H1 (cell line): ENCODE results near the gene SCG3. TPM values are rescaled to one million over a fixed set of nuclear protein-coding genes. Genes with fewer than 3 reads are reported as not detected.

Experiments used
- CTCF ChIA-PET: fragments of 300-600 bp; sonication (Branson Sonifier 250); formaldehyde crosslinking; loops from one replicate; lab custom pipeline; 2021; ENCODE audit not compliant: partially characterized antibody; lab: Charles Lee
- POLR2A ChIA-PET: fragments of 300-600 bp; sonication (Branson Sonifier 250); formaldehyde crosslinking; loops from one replicate; lab custom pipeline; 2021; ENCODE audit warnings: inconsistent platforms; ENCODE audit not compliant: partially characterized antibody; lab: Charles Lee
- DNase-seq, 2 experiments: peaks; one replicate each; pipeline versions ENCODE4 v3.0.0 to v3.0.0-alpha.2; 2010 to 2022; ENCODE audit warnings: low spot score in 2 of 2, low read depth in 1 of 2, mixed read lengths in 1 of 2
- FAIRE-seq: peaks from 2 replicates; lab custom pipeline; 2011; peaks lifted over from hg19 to GRCh38; lab: Jason Lieb, UNC
- H2AFZ ChIP-seq: 2 replicates; pipeline ENCODE4 v1.8.1; 2012; ENCODE audit warnings: low read length, inconsistent platforms
- H2AK5ac ChIP-seq: 2 replicates; pipeline ENCODE4 v1.6.1; 2013; ENCODE audit warnings: low read depth, low read length
- H2BK120ac ChIP-seq: replicated peaks from 2 replicates; pipeline ENCODE3; 2013; ENCODE audit warnings: low read depth, low read length, inconsistent platforms
- H2BK12ac ChIP-seq: 2 replicates; pipeline ENCODE4 v1.6.1; 2013; ENCODE audit warnings: low read depth, low read length
- H2BK15ac ChIP-seq: 2 replicates; pipeline ENCODE4 v1.6.1; 2013; ENCODE audit warnings: low read length
- H2BK20ac ChIP-seq: 2 replicates; pipeline ENCODE4 v1.6.1; 2013; ENCODE audit warnings: low read length
- H2BK5ac ChIP-seq: 2 replicates; pipeline ENCODE4 v1.6.1; 2013; ENCODE audit warnings: low read depth, low read length
- H3K14ac ChIP-seq: 2 replicates; pipeline ENCODE4 v1.6.1; 2013; ENCODE audit warnings: inconsistent platforms; ENCODE audit not compliant: insufficient read length
- H3K18ac ChIP-seq: 2 replicates; pipeline ENCODE4 v1.6.1; 2013; ENCODE audit warnings: low read length; ENCODE audit errors: extremely low read depth
- H3K23ac ChIP-seq: 2 replicates; pipeline ENCODE4 v1.6.1; 2013; ENCODE audit warnings: inconsistent platforms; ENCODE audit not compliant: insufficient read length
- H3K23me2 ChIP-seq: 2 replicates; pipeline ENCODE4 v1.6.1; 2013; ENCODE audit warnings: low read depth, low read length
- H3K27ac ChIP-seq: 2 replicates; pipeline ENCODE4 v1.6.1; 2011; ENCODE audit warnings: low read depth, low read length, inconsistent platforms
- H3K27me3 ChIP-seq, 4 experiments: replicated peaks in 1 of 4; 1 replicate in 1 of 4; 2 replicates in 3 of 4; pipeline versions ENCODE4 v1.6.1 to v1.8.1; 2011 to 2013; ENCODE audit warnings: low read length in 3 of 4, mild to moderate bottlenecking in 3 of 4, inconsistent platforms in 2 of 4, mixed read lengths in 2 of 4, moderate library complexity in 1 of 4; ENCODE audit not compliant: control insufficient read depth in 3 of 4, insufficient read depth in 3 of 4; ENCODE audit errors: extremely low read depth in 1 of 4
- H3K36me3 ChIP-seq, 4 experiments: 2 replicates each; pipeline versions ENCODE4 v1.6.1 to v1.8.1; 2011 to 2013; ENCODE audit warnings: mild to moderate bottlenecking in 4 of 4, low read length in 3 of 4, moderate library complexity in 2 of 4, control low read depth in 1 of 4, inconsistent platforms in 1 of 4; ENCODE audit not compliant: insufficient read depth in 4 of 4, control insufficient read depth in 2 of 4
- H3K4ac ChIP-seq: replicated peaks from 2 replicates; pipeline ENCODE3; 2013; ENCODE audit warnings: low read length, low read depth, mixed read lengths, inconsistent platforms; ENCODE audit not compliant: insufficient read length
- H3K4me1 ChIP-seq, 4 experiments: replicated peaks in 1 of 4; 1 replicate in 1 of 4; 2 replicates in 3 of 4; pipeline versions ENCODE4 v1.6.1 to v1.8.1; 2011 to 2013; ENCODE audit warnings: low read length in 3 of 4, inconsistent platforms in 2 of 4, mixed read lengths in 1 of 4; ENCODE audit not compliant: insufficient read depth in 4 of 4, control insufficient read depth in 3 of 4
- H3K4me2 ChIP-seq, 2 experiments: 2 replicates each; pipeline versions ENCODE4 v1.6.1 to v1.8.1; 2011 to 2013; ENCODE audit warnings: low read depth in 2 of 2, low read length in 2 of 2, control low read depth in 1 of 2, inconsistent platforms in 1 of 2, mild to moderate bottlenecking in 1 of 2; ENCODE audit not compliant: insufficient read depth in 1 of 2
- H3K4me3 ChIP-seq, 4 experiments: fragments of 200-600, 300-600 bp in 1 of 4; sonication (generic), shearing (Covaris generic), sonication (Bioruptor Twin) in 1 of 4; 2 replicates each; pipeline versions ENCODE4 v1.5.1 to v1.8.1; 2011 to 2016; ENCODE audit warnings: low read length in 4 of 4, low read depth in 3 of 4, control low read depth in 2 of 4, inconsistent platforms in 2 of 4, mild to moderate bottlenecking in 2 of 4, mixed read lengths in 1 of 4, moderate library complexity in 1 of 4; ENCODE audit not compliant: insufficient read depth in 2 of 4; ENCODE audit errors: extremely low read depth in 1 of 4
- H3K56ac ChIP-seq: replicated peaks from 2 replicates; pipeline ENCODE3; 2013; ENCODE audit warnings: low read depth, mild to moderate bottlenecking, mixed read lengths, low read length, inconsistent platforms; ENCODE audit not compliant: insufficient read length
- H3K79me1 ChIP-seq: 2 replicates; pipeline ENCODE4 v1.6.1; 2013; ENCODE audit warnings: low read depth, low read length, control low read depth
- H3K79me2 ChIP-seq, 2 experiments: 2 replicates each; pipeline versions ENCODE4 v1.6.1 to v1.8.1; 2012 to 2013; ENCODE audit warnings: low read length in 2 of 2, mild to moderate bottlenecking in 2 of 2, inconsistent platforms in 1 of 2; ENCODE audit not compliant: insufficient read depth in 2 of 2, control insufficient read depth in 1 of 2
- H3K9ac ChIP-seq, 4 experiments: replicated peaks in 1 of 4; 1 replicate in 1 of 4; 2 replicates in 3 of 4; pipeline versions ENCODE4 v1.6.1 to v1.8.1; 2011 to 2013; ENCODE audit warnings: low read depth in 3 of 4, low read length in 3 of 4, control low read depth in 2 of 4, mild to moderate bottlenecking in 2 of 4, moderate library complexity in 2 of 4, inconsistent platforms in 1 of 4; ENCODE audit errors: extremely low read depth in 1 of 4
- H3K9me3 ChIP-seq, 2 experiments: 2 replicates each; pipeline versions ENCODE4 v1.6.1 to v1.8.1; 2012 to 2013; ENCODE audit warnings: mild to moderate bottlenecking in 2 of 2, moderate library complexity in 2 of 2, control low read depth in 1 of 2, inconsistent platforms in 1 of 2, low read depth in 1 of 2, low read length in 1 of 2, mixed read lengths in 1 of 2; ENCODE audit not compliant: insufficient read depth in 2 of 2
- H4K20me1 ChIP-seq, 2 experiments: replicated peaks in 1 of 2; 2 replicates each; pipeline versions ENCODE3 to v1.8.1; 2011 to 2013; ENCODE audit warnings: inconsistent platforms in 2 of 2, low read length in 2 of 2, mild to moderate bottlenecking in 1 of 2; ENCODE audit not compliant: insufficient read depth in 2 of 2, control insufficient read depth in 1 of 2
- H4K5ac ChIP-seq: 2 replicates; pipeline ENCODE4 v1.6.1; 2013; ENCODE audit warnings: low read length, low read depth, mixed read lengths, inconsistent platforms; ENCODE audit not compliant: insufficient read length
- H4K8ac ChIP-seq: 2 replicates; pipeline ENCODE4 v1.8.0; 2013; ENCODE audit warnings: mild to moderate bottlenecking, moderate library complexity, low read length, inconsistent platforms; ENCODE audit not compliant: insufficient read depth; ENCODE audit errors: extremely low read depth
- H4K91ac ChIP-seq: replicated peaks from 2 replicates; pipeline ENCODE3; 2013; ENCODE audit warnings: low read length, mixed read lengths, inconsistent platforms; ENCODE audit not compliant: insufficient read length
- ASH2L ChIP-seq: fragments of 200-600, 300-600 bp; sonication (generic); IDR thresholded peaks from one replicate; pipeline ENCODE4 v1.7.1; 2017; ENCODE audit warnings: low read length
- ATF3 ChIP-seq: IDR thresholded peaks from 2 replicates; pipeline ENCODE4 v1.6.1; 2011; ENCODE audit warnings: low read depth, mild to moderate bottlenecking, low read length; ENCODE audit not compliant: insufficient read depth
- BACH1 ChIP-seq: IDR thresholded peaks from 2 replicates; pipeline ENCODE4 v1.6.1; 2012; ENCODE audit warnings: low read length, improper control_type of control experiment
- CHD1 ChIP-seq: IDR thresholded peaks from 2 replicates; pipeline ENCODE4 v1.6.1; 2012; ENCODE audit warnings: low read depth, low read length, improper control_type of control experiment
- FOSL1 ChIP-seq: IDR thresholded peaks from 2 replicates; pipeline ENCODE4 v1.6.1; 2011; ENCODE audit warnings: mild to moderate bottlenecking, low read depth, low read length, moderate library complexity; ENCODE audit not compliant: insufficient read depth
- GABPA ChIP-seq: IDR thresholded peaks from 2 replicates; pipeline ENCODE4 v1.6.1; 2011; ENCODE audit warnings: mild to moderate bottlenecking, low read length, moderate library complexity, borderline replicate concordance; ENCODE audit not compliant: insufficient read depth
- JUND ChIP-seq: IDR thresholded peaks from 2 replicates; pipeline ENCODE4 v1.6.1; 2011; ENCODE audit warnings: mild to moderate bottlenecking, improper control_type of control experiment, low read length
- KDM1A ChIP-seq: fragments of 200-600, 300-600 bp; sonication (generic); IDR thresholded peaks from 2 replicates; pipeline ENCODE4 v1.7.1; 2016; ENCODE audit warnings: mild to moderate bottlenecking, low read length, borderline replicate concordance
- POLR2AphosphoS5 ChIP-seq: IDR thresholded peaks from 2 replicates; pipeline ENCODE4 v1.6.1; 2011; ENCODE audit warnings: low read depth, low read length
- RAD21 ChIP-seq, 2 experiments: IDR thresholded peaks in 1 of 2; conservative IDR thresholded peaks in 1 of 2; 2 replicates each; pipeline ENCODE4 v1.6.1; 2011; ENCODE audit warnings: low read depth in 2 of 2, low read length in 2 of 2, improper control_type of control experiment in 1 of 2, inconsistent platforms in 1 of 2, mild to moderate bottlenecking in 1 of 2, moderate library complexity in 1 of 2
- RBBP5 ChIP-seq: IDR thresholded peaks from 2 replicates; pipeline ENCODE4 v1.7.1; 2012; ENCODE audit warnings: low read depth, mild to moderate bottlenecking, inconsistent platforms, low read length, moderate library complexity, borderline replicate concordance
- SIN3A ChIP-seq, 2 experiments: IDR thresholded peaks in 1 of 2; conservative IDR thresholded peaks in 1 of 2; 2 replicates each; pipeline ENCODE4 v1.6.1; 2011 to 2012; ENCODE audit warnings: low read length in 2 of 2, improper control_type of control experiment in 1 of 2, low read depth in 1 of 2, mild to moderate bottlenecking in 1 of 2
- TBP ChIP-seq: IDR thresholded peaks from 2 replicates; pipeline ENCODE4 v1.6.1; 2011; ENCODE audit warnings: low read depth, low read length, improper control_type of control experiment
- TEAD4 ChIP-seq: IDR thresholded peaks from 2 replicates; pipeline ENCODE4 v1.6.1; 2012; ENCODE audit warnings: low read depth, low read length, inconsistent platforms, mixed read lengths
- WGBS, 2 experiments: shearing (Covaris generic) in 1 of 2; methylation state at CpG; one replicate each; pipeline versions ENCODE4 v1.1.6 to v1.1.7; 2013 to 2015; ENCODE audit warnings: low lambda C conversion rate in 2 of 2, mixed read lengths in 2 of 2, inconsistent platforms in 1 of 2, low coverage in 1 of 2, missing lambda C conversion rate in 1 of 2; ENCODE audit not compliant: insufficient replicate concordance in 2 of 2, insufficient coverage in 1 of 2, insufficient read length in 1 of 2; ENCODE audit errors: extremely low coverage in 1 of 2, missing lambda C conversion rate in 1 of 2; 5-methylcytosine and 5-hydroxymethylcytosine counted together
- polyA plus RNA-seq, 7 experiments: library from polyadenylated mRNA; depleted of rRNA in 3 of 7; stranded (reverse) in 5 of 7; unstranded in 2 of 7; fragments of >200 nt in 5 of 7; fragments of 200-250 nt in 2 of 7; gene quantifications; 1 replicate in 5 of 7; 2 replicates in 1 of 7; 4 replicates in 1 of 7; pipeline versions ENCODE4 v1.2.1 to v1.2.3, GENCODE V29; 2011 to 2013; ENCODE audit warnings: missing spikeins in 2 of 7, mixed read lengths in 2 of 7
- total RNA-seq: library from RNA; stranded (reverse); fragmentation: NEBNext Ultra II Directional; extraction: Animal tissue kit (Norgen Biotek cat#: 25700); gene quantifications from 2 replicates; pipeline ENCODE4 v1.2.1, GENCODE V29; 2021

SCG3 gene
- total and polyA plus RNA-seq, 2 of the 8 experiments (the other 6 are each of a cell fraction or from before 2014, with no cell fraction given): 5.2 to 45.9 TPM

- Histone ChIP-seq H4K8ac (no peak overlapping the region), H2BK15ac (no peak overlapping the region), H3K4me3 (no peak overlapping the region), H4K20me1 (peaks cover 0 to 2% of the 10 kb centered on the region in 2 experiments), H3K4me1 (no peaks in the 10 kb centered on the region), H3K36me3 (peaks cover 0 to 3% (median 0%) of the 10 kb centered on the region in 4 experiments; a peak in 2 of 8 replicates), H2BK12ac (no peak overlapping the region), H3K27me3 (no peaks in the 10 kb centered on the region), H2AFZ (no peak overlapping the region), H2BK5ac (no peak overlapping the region), H3K9ac (no peak overlapping the region), H2BK120ac (no peak overlapping the region), H3K27ac (no peak overlapping the region), H4K91ac (no peak overlapping the region), H3K56ac (no peak overlapping the region), H3K23ac (no peak overlapping the region), H3K4me2 (no peak overlapping the region), H3K9me3 (no peaks in the 10 kb centered on the region), H3K4ac (no peak overlapping the region), H3K79me1 (no peaks in the 10 kb centered on the region), H3K18ac (no peak overlapping the region), H3K23me2 (no peaks in the 10 kb centered on the region), H2AK5ac (no peak overlapping the region), H4K5ac (no peak overlapping the region), H3K79me2 (no peaks in the 10 kb centered on the region), H2BK20ac (no peak overlapping the region), H3K14ac (no peak overlapping the region)
- ChIA-PET CTCF (interaction anchor here (0.5 to 2.2 kb wide), 3 partner anchors 28 to 830 kb away, joined by 3 to 6 read pairs (median 3); no protein-coding TSS in a partner anchor), POLR2A (interaction anchor here (0.7 kb wide), 1 partner anchor 9 kb away, joined by 5 read pairs; no protein-coding TSS in a partner anchor)
- DNase-seq: no peak
- 91% methylated on average over 5 of the region's 5 CpGs; no CpG with 5 or more reads in 1 of the 2 experiments for WGBS, 2 experiments
- FAIRE-seq: no peak
- TF ChIP-seq FOSL1 (no peak), TBP (no peak), KDM1A (no peak), ATF3 (no peak), GABPA (no peak), BACH1 (no peak), ASH2L (no peak), CHD1 (no peak), JUND (no peak), POLR2AphosphoS5 (no peak), RBBP5 (no peak), SIN3A (conservative IDR thresholded peaks at IDR 0.05 in 1 of 2, IDR thresholded peaks at IDR 0.05 in 1 of 2; ENCODE audit: low read depth in 1 of 2, low read length in 2 of 2) (no peak), TEAD4 (no peak), RAD21 (IDR thresholded peaks at IDR 0.05 in 1 of 2, conservative IDR thresholded peaks at IDR 0.05 in 1 of 2; ENCODE audit: low read depth in 2 of 2, low read length in 2 of 2) (no peak)
Observed at GRCh38 chr15:51708013-51708412, 26.7 kb downstream of the SCG3 start.
